K562 (cell line): ENCODE data around the gene RSPH9. TPM values are rescaled to one million over a fixed set of nuclear protein-coding genes. Genes with fewer than 3 reads are reported as not detected.

Experiments
- BCOR ChIP-seq: fragments of 450-650 bp; IDR thresholded peaks from 2 replicates; pipeline ENCODE4 v1.6.1; 2016
- CBX3 ChIP-seq, 2 experiments: IDR thresholded peaks; 1 replicate in 1 of 2; 2 replicates in 1 of 2; pipeline ENCODE4 v1.6.1; 2012; ENCODE audit warnings: inconsistent platforms in 2 of 2, low read length in 2 of 2, borderline replicate concordance in 1 of 2, control low read depth in 1 of 2
- CEBPG ChIP-seq, 3 experiments: fragments of 200-800 bp in 1 of 3; sonication (Bioruptor generic) in 1 of 3; sonication (generic) in 1 of 3; formaldehyde crosslinking in 1 of 3; IDR thresholded peaks in 2 of 3; conservative IDR thresholded peaks in 1 of 3; 2 replicates each; pipeline versions ENCODE4 v1.6.1 to v1.8.0; 2016 to 2022; ENCODE audit warnings: missing compliant biosample characterization in 2 of 3, missing genetic modification characterization in 2 of 3, mild to moderate bottlenecking in 1 of 3, missing genetic modification reagents in 1 of 3
- ELF1 ChIP-seq: fragments of 200-800 bp; sonication (Bioruptor generic); IDR thresholded peaks from 2 replicates; pipeline ENCODE4 v1.6.1; 2016; ENCODE audit warnings: missing genetic modification characterization, missing compliant biosample characterization
- KDM1A ChIP-seq, 2 experiments: fragments of 450-650 bp; IDR thresholded peaks; 2 replicates each; pipeline ENCODE4 v1.6.1; 2016; ENCODE audit warnings: mild to moderate bottlenecking in 2 of 2
- MEF2A ChIP-seq: IDR thresholded peaks from 2 replicates; pipeline ENCODE4 v1.6.1; 2011; ENCODE audit warnings: low read depth, mild to moderate bottlenecking, low read length, moderate library complexity; ENCODE audit not compliant: control insufficient read depth
- NFIX ChIP-seq: fragments of 250-450 bp; sonication (Bioruptor Pico); IDR thresholded peaks from 2 replicates; pipeline ENCODE4 v1.4.0; 2020; ENCODE audit warnings: low read depth, mild to moderate bottlenecking, moderate library complexity
- NR2F6 ChIP-seq: fragments of 450-650 bp; formaldehyde crosslinking; IDR thresholded peaks from 2 replicates; pipeline ENCODE4 v1.4.0; 2020; ENCODE audit warnings: mild to moderate bottlenecking
- PHF20 ChIP-seq: fragments of 450-650 bp; IDR thresholded peaks from 2 replicates; pipeline ENCODE4 v1.6.1; 2018; ENCODE audit not compliant: partially characterized antibody
- POLR2B ChIP-seq: fragments of 450-650 bp; IDR thresholded peaks from 2 replicates; pipeline ENCODE4 v1.6.1; 2018; ENCODE audit warnings: low read depth; ENCODE audit not compliant: partially characterized antibody
- PRMT5 ChIP-seq: sonication (generic); formaldehyde crosslinking; IDR thresholded peaks from 2 replicates; pipeline ENCODE4 v1.5.0; 2020; ENCODE audit warnings: missing genetic modification reagents
- RBM25 ChIP-seq: fragments of 200-400 bp; formaldehyde crosslinking; IDR thresholded peaks from 2 replicates; pipeline ENCODE4 v1.6.1; 2018; ENCODE audit warnings: low read length, low read depth, moderate library complexity; ENCODE audit not compliant: severe bottlenecking
- SRSF7 ChIP-seq: fragments of 200-400 bp; formaldehyde crosslinking; optimal IDR thresholded peaks from 2 replicates; pipeline ENCODE3; 2017; ENCODE audit warnings: mild to moderate bottlenecking, low read depth, low read length
- TCF7L2 ChIP-seq: fragments of 150-350 bp; IDR thresholded peaks from 2 replicates; pipeline ENCODE4 v1.6.1; 2016; ENCODE audit warnings: low read depth, mild to moderate bottlenecking, low read length, moderate library complexity
- U2AF2 ChIP-seq: fragments of 200-400 bp; formaldehyde crosslinking; optimal IDR thresholded peaks from 2 replicates; pipeline ENCODE3; 2017; ENCODE audit warnings: low read depth, mild to moderate bottlenecking, low read length
- YBX1 ChIP-seq: fragments of 450-650 bp; IDR thresholded peaks from 2 replicates; pipeline ENCODE4 v1.7.1; 2016; ENCODE audit warnings: mild to moderate bottlenecking
- ZNF134 ChIP-seq: fragments of 250-450 bp; sonication (Bioruptor Pico); conservative IDR thresholded peaks from 2 replicates; pipeline ENCODE4 v1.4.0; 2020
- ZNF408 ChIP-seq: fragments of 250-450 bp; sonication (Bioruptor Pico); IDR thresholded peaks from 2 replicates; pipeline ENCODE4 v1.4.0; 2020; ENCODE audit warnings: low read depth, mild to moderate bottlenecking, moderate library complexity
- ZNF41 ChIP-seq: fragments of 250-450 bp; sonication (Bioruptor Pico); conservative IDR thresholded peaks from 2 replicates; pipeline ENCODE4 v1.4.0; 2020; ENCODE audit warnings: mild to moderate bottlenecking
- ZNF586 ChIP-seq: fragments of 450-650 bp; formaldehyde crosslinking; conservative IDR thresholded peaks from 2 replicates; pipeline ENCODE4 v1.4.0; 2020; ENCODE audit warnings: mild to moderate bottlenecking, moderate library complexity
- ZNF695 ChIP-seq: fragments of 450-650 bp; formaldehyde crosslinking; IDR thresholded peaks from 2 replicates; pipeline ENCODE4 v1.4.0; 2020; ENCODE audit warnings: mild to moderate bottlenecking, moderate library complexity
- polyA plus RNA-seq, 8 experiments: library from polyadenylated mRNA; depleted of rRNA in 4 of 8; stranded (reverse) in 5 of 8; unstranded in 3 of 8; fragments of >200 nt; fragmentation: Nextera tagmentation in 2 of 8; fragmentation: Illumina TruSeq in 1 of 8; extraction: Ambion mirVana in 2 of 8; extraction: Trizol in 1 of 8; gene quantifications; 2 replicates each; pipeline versions ENCODE4 v1.2.1 to v1.2.3, GENCODE V29; 2011 to 2014; ENCODE audit warnings: inconsistent platforms in 1 of 8, missing spikeins in 1 of 8
- total RNA-seq, 7 experiments: library from RNA; depleted of rRNA in 6 of 7; stranded (reverse); fragments of >200 nt in 6 of 7; fragmentation: Illumina TruSeq in 2 of 7; extraction: Trizol in 2 of 7; gene quantifications; 2 replicates each; pipeline versions ENCODE4 v1.2.1 to v1.2.3, GENCODE V29; 2011 to 2021; ENCODE audit warnings: low replicate concordance in 1 of 7
- TF ChIP-seq, protein P1 (sequence below): sonication (generic); formaldehyde crosslinking; IDR thresholded peaks from 2 replicates; pipeline ENCODE4 v1.8.0; 2022; ENCODE audit warnings: missing genetic modification reagents, mild to moderate bottlenecking, borderline replicate concordance
- TF ChIP-seq, protein P2 (sequence below): fragments of 250-450 bp; sonication (Bioruptor Pico); IDR thresholded peaks from 2 replicates; pipeline ENCODE4 v1.8.0; 2021; ENCODE audit warnings: borderline replicate concordance, mild to moderate bottlenecking, moderate library complexity; ENCODE audit not compliant: poor library complexity, severe bottlenecking
- TF ChIP-seq, protein P3 (sequence below): fragments of 150-350 bp; IDR thresholded peaks from 2 replicates; pipeline ENCODE4 v1.6.1; 2014; ENCODE audit warnings: low read depth, mild to moderate bottlenecking, low read length, borderline replicate concordance

Gene RSPH9
- total and polyA plus RNA-seq, 9 of the 15 experiments (the other 6 are each of a cell fraction or from before 2014, with no cell fraction given) = 0.05 to 0.60 (median 0.39) TPM; not detected in 6

DNA sequence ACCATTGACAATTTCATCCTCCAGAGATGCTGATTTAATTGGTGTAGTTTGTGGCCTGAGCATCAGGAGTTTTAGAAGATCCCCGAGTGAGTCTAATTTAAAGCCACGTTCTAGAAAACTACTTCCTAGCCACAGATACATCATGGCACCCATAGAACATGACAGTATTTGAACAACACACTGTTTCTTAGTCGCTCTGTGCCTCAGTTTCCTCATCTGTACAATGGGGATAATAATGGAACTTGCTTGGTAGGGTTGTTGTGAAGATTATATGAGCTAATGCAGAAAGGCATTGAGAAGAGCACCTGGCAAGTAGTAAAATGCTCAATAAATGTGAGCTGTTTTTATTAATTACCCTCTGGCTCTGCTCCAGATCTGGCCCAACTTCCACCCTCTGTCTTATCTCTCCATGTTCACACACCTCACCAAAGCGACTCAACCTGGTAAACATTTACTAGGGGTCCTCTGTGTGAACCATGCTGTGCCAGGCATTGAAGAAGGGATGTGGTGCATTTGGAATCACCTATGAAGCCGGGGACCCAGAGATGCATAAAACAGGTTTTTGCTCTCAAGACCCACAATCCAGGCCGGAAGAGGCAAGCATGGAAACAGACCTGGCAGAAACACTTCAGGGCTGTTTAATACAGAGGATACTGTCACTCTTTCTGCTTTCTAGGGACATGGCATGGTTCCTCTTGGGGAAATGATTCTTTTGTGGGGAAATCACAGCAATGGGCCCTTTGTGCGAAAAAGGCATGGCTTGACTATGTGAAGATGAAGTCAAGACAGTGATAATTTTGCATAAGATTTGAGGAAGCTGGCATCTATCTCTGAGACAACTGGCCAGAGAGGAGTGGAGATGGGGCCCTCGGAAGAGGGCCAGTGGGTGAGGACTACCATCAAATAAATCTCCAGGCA lies 58.9 kb downstream of the RSPH9 start (continued):
- TF ChIP-seq, protein P1, sequence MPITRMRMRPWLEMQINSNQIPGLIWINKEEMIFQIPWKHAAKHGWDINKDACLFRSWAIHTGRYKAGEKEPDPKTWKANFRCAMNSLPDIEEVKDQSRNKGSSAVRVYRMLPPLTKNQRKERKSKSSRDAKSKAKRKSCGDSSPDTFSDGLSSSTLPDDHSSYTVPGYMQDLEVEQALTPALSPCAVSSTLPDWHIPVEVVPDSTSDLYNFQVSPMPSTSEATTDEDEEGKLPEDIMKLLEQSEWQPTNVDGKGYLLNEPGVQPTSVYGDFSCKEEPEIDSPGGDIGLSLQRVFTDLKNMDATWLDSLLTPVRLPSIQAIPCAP (CRISPR knock-in tag) = no peak
- TF ChIP-seq NFIX (no peak), TCF7L2 (no peak), ELF1 (tag) (no peak), ZNF695 (CRISPR knock-in tag) (no peak), POLR2B (no peak), CEBPG (CRISPR knock-in tag; IDR thresholded peaks at IDR 0.05) (no peak), CEBPG (tag; conservative IDR thresholded peaks at IDR 0.05 in 1 of 2, IDR thresholded peaks at IDR 0.05 in 1 of 2) (no peak), CBX3 (IDR thresholded peaks at IDR 0.05; ENCODE audit: borderline replicate concordance in 1 of 2, low read length in 2 of 2) (peak in 1 of 2 experiments; percentile 56; a peak in 1 of 3 replicates), ZNF134 (CRISPR knock-in tag) (no peak), YBX1 (no peak), ZNF408 (CRISPR knock-in tag) (no peak), ZNF41 (CRISPR knock-in tag) (no peak), BCOR (peak; percentile 98), U2AF2 (no peak), PHF20 (peak; percentile 32), NR2F6 (CRISPR knock-in tag) (no peak), RBM25 (peak; percentile 95), ZNF586 (CRISPR knock-in tag) (no peak), MEF2A (no peak), KDM1A (IDR thresholded peaks at IDR 0.05) (peak; percentile 59 to 89; a peak in 3 of 4 replicates), SRSF7 (no peak), PRMT5 (CRISPR knock-in tag) (no peak)
- TF ChIP-seq, protein P2, sequence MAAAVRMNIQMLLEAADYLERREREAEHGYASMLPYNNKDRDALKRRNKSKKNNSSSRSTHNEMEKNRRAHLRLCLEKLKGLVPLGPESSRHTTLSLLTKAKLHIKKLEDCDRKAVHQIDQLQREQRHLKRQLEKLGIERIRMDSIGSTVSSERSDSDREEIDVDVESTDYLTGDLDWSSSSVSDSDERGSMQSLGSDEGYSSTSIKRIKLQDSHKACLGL (CRISPR knock-in tag) = no peak
- TF ChIP-seq, protein P3, sequence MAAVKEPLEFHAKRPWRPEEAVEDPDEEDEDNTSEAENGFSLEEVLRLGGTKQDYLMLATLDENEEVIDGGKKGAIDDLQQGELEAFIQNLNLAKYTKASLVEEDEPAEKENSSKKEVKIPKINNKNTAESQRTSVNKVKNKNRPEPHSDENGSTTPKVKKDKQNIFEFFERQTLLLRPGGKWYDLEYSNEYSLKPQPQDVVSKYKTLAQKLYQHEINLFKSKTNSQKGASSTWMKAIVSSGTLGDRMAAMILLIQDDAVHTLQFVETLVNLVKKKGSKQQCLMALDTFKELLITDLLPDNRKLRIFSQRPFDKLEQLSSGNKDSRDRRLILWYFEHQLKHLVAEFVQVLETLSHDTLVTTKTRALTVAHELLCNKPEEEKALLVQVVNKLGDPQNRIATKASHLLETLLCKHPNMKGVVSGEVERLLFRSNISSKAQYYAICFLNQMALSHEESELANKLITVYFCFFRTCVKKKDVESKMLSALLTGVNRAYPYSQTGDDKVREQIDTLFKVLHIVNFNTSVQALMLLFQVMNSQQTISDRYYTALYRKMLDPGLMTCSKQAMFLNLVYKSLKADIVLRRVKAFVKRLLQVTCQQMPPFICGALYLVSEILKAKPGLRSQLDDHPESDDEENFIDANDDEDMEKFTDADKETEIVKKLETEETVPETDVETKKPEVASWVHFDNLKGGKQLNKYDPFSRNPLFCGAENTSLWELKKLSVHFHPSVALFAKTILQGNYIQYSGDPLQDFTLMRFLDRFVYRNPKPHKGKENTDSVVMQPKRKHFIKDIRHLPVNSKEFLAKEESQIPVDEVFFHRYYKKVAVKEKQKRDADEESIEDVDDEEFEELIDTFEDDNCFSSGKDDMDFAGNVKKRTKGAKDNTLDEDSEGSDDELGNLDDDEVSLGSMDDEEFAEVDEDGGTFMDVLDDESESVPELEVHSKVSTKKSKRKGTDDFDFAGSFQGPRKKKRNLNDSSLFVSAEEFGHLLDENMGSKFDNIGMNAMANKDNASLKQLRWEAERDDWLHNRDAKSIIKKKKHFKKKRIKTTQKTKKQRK = no peak
